ENCODE data around the gene CDX2.

Gene CDX2

GRCh38 chr13:27978301-27978968 lies 9.3 kb upstream of the CDX2 start:
- DNase-seq = no peak

DNA sequence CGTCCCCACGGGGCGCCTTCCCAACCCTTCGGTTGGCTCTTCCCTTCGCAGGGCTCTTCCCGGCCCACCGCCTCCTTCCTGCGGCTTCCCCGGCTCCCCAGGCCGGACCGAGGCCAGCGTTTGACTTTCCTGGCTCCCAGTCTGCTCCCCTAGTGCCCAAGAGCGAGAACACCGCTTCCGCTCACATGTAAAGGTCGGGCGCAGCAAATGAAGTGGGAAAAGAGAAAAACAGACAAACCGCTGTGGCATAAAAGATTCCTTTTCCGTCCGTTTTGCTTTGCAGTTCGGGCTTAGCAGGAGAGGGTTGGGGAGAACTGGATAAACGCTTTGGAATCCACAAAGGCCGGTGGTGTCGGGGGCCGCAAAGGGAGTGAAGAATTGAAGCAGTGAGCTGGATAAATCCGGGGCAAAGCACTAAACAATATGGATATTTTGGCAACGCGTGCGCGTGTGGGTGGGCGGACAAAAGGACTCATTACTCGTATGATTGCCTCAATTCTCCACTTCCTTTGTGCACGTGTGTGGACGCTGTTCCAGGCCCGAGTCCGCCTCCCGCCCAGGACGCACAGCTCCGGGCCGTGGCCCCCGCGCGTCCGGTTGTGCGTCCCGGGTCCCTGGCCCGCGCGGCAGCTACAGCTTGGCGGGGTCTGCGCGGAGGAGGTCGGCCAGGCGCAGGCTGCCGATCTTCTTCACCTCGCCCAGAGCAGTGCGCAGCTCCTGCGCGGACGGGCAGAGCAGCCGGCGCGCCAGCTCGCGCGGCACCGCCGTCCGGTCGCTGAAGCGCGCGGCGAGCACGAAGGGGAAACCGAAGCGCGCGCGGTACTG lies 8.6 kb upstream of the CDX2 start:
- no peak for DNase-seq

- DNase-seq = no peak
Measured at GRCh38 chr13:27976362-27977091, 7.4 kb upstream of the CDX2 start.

DNA sequence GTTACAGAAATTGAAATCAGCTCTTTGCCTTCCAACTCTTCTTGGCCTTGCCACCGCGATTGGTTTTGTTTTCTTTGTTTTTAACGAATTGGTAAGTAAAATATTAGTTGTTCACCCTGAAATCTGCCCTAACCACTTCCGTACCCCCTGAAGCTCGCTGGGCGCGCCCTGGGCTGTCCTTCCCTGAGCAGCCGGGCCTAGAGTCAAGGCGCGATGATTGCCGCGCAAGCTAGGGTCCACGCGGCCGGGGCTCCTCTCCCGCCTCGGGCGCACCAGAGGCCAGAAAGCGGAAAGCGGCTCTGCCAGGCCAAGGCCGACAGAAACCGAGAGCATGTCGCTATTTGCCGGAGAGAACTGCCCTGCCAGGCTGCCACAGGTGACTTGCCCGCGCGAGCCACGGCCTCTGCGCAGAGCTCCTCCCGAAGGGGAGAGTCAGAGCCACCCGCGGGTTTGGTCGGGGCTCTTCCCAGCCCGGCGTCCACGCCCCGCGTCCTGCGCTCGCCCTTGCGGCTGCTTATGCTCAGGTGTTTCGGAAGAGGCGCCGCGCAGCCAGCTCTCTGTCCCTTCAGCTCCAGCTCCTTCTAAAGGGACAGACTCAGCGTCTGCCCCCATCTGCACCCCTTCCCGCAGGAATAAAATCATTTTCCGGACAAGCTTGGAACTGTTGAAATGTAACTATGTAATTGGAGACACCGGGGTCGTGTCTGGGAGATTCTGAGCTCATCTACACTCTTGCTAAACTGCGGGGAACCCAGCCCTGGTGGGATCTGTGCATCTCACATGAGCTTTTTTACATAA lies 6.6 kb upstream of the CDX2 start:
- no peak for DNase-seq

DNA sequence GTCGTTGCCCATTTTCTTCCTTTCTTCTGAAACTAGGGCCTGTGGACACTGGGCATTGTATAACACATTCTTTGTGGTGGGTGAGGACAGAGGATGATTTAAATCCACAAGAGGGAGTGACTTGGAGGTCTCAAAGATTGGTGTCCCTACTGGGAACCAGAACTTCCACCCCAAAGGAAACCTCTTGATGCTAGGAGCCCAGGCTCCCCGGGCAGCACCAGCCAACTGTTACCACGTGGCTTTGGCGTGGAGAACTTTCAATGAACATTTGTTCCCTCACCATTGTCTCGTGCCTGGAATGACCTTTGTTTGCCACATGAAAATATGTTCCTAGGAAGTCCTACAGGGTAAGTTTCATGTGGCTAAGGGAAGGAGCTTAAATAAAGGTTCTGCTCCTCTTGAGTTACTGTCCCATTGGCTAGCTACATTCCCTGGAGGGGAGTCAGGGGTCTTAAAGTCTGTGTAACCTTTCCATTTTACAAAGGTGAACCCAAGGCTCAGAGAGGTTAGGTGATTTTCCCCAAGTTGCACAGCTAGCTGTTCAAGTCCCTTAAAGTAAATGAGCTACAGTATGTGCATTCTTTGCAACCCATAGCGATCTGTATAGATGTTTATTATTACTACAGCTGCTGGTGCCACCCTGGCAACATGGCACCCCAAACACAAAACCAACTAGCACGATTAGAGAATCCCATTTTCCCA lies 5.0 kb upstream of the CDX2 start:
- DNase-seq = no peak

DNA sequence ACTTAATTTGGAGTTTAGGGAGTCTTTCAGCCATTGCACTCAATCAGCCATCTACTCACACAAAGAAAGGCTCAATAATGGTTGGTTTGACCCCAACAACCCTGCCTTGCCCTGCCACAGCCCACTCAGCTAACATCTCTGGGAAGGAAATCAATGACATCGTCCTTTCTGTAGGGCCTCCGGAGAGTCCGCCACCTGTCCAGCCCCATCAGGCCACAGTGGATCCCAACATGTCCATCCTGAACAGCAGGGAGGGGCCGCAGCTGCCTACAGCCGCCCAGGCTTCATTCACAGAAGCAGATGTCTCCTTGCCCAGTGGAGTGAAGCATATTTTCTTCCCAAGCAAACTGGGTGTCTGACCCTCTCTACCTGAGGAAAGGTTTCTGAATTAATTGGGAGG lies 4.2 kb upstream of the CDX2 start:
- DNase-seq = no peak

DNA sequence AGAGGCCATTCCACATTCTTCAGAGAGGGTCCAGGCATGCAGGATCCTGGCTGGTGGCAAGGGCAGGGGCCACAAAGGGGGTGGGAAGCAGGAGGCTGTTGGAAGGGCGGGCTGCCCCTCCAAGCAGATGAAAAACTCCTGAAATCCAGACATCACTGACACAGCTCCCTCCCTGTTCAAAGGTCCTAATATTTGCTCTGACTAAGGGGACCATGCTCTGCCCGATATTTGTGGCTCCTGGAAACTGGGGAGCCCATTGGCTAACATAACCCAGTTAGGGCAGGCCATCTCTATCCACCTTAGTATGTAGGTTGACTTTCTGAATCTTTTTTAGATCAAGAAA lies 3.3 kb upstream of the CDX2 start:
- DNase-seq = no peak

GRCh38 chr13:27971776-27972477 lies 2.8 kb upstream of the CDX2 start:
- no peak for DNase-seq

GRCh38 chr13:27971236-27971645 lies 2.1 kb upstream of the CDX2 start:
- no peak for DNase-seq

DNA sequence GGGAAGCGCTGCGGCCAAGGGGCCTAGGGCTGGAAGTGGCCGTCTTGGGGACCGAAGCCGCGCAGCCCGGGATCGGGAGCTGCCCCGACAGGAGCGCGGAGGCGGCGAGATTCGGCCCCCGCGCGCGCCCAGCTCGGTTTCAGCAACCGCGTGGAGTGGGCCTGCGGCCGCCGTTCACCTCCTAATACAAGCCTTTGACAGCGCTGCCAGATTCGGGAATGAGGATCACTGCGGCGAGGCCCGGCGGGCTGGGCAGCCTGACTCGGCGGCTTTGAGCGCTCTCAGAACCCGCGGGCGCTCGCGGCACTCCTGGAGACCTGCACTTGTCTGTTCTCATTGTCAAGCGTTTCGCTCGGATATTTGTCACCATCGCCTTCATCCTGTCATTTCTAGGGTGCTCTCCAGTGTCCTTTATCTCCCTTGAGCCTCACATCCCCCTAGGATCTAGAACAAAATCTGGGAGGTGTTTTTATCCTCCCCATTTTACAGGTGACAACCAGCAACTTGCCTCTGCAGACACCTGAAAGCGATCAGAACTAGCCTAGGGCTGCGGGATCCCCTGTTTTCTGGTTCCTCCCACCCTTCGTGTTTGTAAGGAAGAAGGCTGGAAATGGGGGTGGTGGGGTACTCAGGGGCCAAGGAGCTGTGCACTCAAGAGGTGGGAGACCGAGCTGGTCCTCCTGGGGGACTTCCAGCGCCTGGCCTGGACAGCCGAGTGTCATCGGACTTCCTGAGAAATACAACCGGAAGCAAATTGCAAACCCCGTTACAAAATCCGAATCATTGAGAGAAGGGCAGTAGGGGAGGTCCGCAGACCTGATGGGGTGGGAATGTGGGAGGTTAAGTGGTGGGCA lies 1.5 kb upstream of the CDX2 start:
- no peak for DNase-seq

- DNase-seq = no peak
Measured at GRCh38 chr13:27969866-27970229, 733 bp upstream of the CDX2 start.

- no peak for DNase-seq
Measured at GRCh38 chr13:27968316-27969081, 616 bp downstream of the CDX2 start.

DNA sequence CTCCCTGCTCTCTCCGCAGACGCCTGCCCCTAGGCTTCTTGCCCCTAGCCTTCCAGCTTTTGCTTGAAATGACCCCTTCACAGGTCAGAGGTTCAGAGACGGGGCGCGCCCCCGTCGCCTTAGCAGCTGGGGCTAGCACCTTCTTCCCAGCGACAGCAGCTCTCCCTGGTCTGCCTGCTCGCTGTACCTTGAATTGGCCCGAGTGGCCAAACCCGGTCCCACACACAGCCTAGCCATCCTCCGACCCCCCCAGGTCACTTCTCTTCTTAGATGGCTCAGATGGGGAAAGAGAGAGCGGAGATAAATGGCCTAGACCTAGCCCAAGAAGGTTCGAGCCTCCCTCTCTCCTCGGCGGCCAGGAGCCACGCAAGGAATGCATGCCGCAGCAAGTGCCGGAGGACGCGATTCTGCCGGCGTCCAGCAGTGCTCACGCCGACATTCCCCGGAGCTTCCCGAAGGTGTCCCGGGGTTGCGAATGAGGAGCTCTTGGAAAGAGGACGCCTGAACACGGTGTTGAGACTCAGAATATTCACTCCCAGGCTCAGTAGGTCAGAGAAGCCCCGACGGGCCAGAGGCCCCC lies 1.3 kb downstream of the CDX2 start:
- DNase-seq = no peak

DNA sequence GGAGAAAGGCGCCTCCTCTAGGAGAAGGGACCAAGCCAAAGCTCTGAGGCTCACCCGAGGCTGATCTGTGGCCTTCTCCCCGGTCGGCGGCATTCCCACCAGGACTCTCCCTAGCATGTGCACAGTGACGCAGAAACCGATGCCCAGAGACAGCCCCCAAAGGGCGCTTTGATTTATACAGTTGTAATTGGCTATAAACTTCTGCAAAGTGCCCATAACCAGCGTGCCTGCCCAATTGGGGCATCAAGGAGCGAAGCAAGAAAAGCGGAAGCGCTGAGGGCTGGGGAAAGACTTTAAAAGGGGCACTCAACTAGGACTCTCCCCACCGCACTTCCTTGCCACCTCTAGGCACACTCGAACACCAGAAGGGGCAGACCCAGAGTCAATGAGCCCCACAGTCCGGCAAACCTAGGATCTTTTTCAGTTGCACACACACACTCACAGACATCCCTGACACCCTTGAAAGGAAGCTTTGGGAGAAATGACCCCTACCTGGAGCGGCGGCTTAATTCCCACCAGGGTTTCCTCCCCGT lies 1.8 kb downstream of the CDX2 start:
- DNase-seq = no peak

- DNase-seq = no peak
Measured at GRCh38 chr13:27966641-27967202, 2.4 kb downstream of the CDX2 start.

DNA sequence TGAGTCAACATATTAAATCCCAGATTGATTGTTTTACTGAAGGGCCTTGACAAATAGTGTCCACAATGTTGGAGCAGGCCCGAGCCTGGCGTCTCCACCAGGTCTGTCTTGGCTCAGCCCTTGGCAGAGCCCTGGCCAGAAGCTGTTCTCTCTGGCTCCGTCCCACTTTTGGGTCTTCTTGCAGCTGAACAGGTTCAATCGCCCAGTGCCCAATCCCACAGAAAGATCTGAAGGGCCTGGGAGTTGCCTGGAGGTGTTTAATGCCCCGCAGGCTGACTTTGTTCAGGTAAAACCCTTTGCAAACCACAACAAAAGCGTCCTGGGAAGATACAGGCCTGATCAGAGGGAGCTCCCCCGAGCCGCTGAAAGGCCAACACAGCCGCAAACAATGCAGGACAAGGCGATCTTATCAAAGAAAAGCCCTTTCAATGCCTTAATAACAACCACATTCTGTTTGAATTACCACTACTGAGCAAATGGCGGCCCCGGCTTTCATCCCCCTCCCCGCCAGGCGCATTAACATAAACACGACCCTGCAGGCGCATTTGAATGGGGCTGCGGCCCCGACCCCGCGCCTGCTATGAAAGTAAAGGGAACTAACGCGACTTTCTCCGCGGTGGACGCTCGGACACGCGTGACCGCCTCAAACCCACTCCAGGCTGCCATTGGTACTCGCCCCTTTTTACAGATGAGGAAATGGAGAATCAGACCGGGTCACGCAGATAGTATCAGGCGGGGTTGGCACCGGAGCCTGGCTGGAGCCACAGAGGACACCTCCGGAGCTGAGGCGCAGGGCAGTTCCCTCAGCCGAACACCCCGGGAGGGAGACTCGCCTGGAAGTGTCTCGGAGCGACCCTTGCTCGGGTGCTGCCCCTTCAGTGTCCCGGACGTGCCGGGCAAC lies 3.1 kb downstream of the CDX2 start:
- DNase-seq = no peak

DNA sequence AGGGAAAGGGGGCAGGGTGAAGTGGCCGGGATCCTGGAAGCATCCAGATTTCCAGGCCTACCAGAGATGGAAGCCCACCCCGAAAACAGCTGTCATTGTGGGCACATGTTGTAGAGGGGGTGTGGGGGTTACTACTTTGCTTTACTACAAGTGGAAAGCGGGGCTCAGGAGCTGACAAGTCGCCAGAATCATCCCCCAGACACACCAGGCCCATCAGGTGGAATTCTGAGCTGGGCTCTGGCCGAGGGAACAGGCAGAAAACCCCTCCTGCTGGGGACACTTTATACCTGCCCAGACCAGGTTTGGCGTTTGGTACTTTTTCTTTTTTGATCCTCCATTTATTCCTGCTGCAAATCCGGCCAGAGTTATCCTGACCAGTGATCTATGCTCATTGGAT lies 3.8 kb downstream of the CDX2 start:
- DNase-seq = no peak

DNA sequence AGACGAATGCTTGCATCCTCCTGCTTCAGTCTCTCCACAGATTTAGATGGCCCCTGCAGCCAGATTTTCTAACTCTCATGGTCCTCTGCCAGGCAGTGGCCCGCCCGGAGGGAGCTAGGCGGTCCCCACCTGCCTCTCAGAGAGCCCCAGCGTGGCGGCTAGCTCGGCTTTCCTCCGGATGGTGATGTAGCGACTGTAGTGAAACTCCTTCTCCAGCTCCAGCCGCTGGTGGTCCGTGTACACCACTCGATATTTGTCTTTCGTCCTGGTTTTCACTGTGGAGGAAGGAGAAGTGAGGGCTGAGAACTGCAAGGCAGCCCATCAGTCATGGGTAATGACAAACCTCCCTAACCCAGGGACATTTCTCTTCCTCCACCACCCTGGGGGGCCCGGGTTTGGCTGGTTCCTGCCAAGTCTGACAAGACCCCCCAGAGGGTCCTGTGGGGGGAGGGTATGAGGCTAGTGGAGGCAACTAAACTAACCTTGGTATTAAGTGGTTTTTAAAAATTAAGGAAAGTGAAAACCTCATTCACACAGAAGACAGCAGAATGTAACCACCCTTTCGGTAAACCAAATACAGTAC lies 4.3 kb downstream of the CDX2 start:
- DNase-seq = no peak

All from CD4-positive, alpha-beta T cell treated with Interferon gamma for 1 hour (primary cell).